CD4-positive, alpha-beta T cell treated with Interleukin-17A for 4 hours (primary cell): ENCODE measurements around the gene NOP14.

Source experiments
- DNase-seq: peaks from one replicate; pipeline ENCODE4 v3.0.0-alpha.2; 2020; ENCODE audit warnings: mixed read lengths

The NOP14 gene

DNA sequence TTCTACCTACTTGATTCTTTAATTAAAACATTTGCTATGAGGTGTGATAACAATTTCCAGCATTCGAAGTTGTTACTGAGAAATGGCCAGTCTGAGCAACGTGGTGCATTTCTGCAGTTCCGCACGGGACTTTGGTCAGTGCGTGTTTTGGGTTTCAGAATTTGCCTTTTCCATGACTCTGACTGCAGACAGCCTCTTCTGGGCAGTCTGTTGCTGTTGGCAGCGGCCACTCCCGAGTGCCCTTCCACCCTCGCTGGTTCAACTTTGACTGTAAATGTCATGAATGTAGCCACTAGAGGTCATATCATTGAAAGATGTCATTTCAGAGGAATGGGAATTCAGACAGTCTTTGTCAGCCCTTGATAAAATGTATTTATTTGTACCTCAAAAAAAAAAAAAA is 53.6 kb downstream of the NOP14 start:
- DNase-seq: no peak

DNA sequence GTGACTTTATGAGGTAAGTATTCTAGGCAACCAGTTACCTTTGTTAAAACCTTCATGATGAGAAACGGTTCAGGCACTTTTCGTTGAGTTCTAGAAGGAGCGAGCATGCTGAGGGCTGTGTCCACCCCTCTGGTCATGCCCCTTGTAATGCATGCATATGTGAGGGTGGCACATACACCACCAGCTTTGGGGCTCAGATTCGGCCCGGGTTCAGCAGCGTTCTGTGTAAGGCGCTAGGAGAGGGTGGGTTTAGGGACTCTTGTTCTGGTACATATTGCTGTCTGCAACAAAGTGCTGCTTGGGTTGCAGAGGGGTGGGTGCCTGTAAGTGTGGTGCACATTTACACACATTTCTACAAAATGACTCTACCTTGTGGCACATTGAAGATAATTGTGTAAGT is 54.5 kb downstream of the NOP14 start:
- no peak for DNase-seq

DNA sequence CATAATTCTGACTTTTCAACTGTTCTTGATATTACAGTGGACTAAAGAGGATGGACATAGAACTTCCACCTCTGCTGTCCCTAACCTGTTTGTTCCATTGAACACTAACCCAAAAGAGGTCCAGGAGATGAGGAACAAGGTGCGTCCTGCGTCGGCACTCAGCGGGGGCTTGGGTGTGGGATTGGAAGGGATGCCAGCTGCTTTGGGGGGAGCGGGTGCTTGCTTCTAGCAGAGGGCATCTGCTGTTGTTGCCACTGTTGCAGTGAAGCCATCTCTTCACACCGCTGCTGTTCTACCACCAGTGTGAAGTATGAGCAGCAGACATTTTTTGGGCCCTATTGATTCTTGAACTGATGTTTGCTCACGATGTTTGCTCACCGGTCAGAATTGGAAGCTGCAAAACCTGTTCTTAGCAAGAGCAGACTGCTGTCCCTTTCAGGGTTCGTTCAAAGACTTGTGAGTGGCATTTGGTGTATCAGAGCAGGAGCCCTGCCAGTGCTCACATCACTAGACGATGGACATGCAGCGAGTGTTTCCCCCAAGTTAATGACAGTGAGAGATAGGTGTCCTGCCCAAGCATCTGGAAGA is 55.4 kb downstream of the NOP14 start:
- DNase-seq: no peak

DNA sequence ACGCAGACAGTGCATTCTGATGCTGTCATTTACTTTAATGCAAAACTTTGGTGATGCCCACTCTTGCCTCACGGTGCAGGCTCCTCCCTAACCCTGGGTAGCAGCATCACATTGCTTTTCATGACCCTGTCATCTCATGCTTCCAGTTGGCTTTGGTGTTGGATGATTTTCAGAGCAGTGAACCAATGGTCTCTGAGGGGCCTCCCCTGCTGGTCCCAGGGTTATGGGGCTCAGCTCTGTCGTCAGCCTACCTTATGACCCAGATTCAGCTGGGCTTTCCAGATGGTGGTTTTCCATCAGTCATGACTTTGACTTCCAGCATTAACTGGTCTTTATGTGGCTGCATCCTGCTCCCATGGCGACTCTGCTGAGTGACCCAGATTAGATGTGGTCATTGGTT is 56.0 kb downstream of the NOP14 start:
- DNase-seq: no peak

DNA sequence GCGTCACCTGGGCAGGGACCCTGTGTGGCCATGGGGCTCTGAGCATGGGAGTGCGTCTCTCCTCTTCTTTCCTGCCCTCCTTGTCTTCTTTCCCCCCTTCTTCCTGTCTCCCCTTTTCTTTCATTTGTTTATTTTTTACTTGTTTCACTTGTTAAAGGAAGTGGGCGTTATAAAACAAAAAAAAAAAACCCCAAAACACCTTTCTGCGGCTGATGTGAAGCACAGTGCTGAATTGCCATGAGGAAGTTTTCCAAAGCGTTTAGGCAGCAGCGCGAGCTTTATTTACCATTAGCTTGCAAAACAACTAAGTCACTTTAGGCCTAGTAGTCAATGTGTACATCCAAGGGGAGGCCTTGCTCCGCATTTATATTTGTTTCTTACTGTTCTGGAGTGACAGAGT is 57.0 kb downstream of the NOP14 start:
- no peak for DNase-seq

DNA sequence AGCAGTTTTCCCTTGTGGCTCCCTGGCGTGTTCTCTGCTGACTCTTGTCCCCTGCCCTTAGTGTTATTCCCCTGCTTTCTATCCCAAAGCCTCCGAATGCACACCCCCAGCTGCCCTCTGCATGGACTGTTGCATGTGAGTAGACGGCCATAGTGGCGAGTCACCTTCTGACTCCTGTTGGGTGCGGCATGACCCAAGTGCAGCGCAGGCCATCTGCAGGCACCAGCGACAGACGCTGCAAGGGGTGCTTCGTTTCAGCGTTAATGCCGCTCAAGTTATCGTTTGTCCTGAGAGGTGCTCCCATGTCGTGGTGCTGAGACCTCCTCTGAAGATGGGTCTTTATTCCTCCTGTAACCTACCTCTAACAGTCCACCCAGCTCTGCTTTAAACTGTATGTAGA is 57.7 kb downstream of the NOP14 start:
- DNase-seq: no peak

DNA sequence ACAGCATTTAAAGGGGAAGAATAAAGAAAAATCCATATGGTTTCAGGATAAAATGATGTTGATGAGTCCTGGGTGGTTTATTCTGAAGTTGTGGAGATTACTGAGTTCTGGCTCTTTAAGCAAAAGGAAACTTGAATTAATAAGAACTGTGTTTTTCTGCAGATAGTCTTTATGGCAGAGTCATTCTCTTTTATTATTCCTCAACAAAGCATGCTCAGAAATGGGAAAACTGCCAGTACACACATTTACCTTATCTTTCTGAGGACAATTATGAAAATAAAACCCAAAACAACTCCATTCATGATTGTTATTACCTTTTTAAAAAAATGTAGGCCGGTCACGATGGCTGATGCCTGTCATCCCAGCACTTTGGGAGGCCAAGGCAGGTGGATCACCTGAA is 61.1 kb downstream of the NOP14 start:
- no peak for DNase-seq

DNA sequence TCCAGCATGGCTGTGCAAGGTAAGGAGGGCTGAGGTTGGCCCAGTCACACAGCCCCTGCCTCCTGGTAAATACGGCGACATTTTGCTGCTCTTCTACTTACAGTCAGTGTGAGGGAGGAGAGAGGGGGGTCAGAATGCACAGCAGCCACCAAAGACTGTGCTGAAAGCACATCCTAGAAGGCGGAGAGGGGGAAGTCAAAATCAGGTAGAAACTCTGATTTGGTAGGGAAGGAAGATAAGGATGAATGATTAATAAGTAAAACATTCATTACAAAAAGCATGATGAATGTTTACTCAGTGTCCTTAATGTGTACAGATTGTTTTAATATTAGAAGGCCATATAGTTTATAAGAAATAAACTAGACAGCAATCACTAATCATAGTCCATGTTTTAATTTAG is 62.0 kb downstream of the NOP14 start:
- no peak for DNase-seq

DNA sequence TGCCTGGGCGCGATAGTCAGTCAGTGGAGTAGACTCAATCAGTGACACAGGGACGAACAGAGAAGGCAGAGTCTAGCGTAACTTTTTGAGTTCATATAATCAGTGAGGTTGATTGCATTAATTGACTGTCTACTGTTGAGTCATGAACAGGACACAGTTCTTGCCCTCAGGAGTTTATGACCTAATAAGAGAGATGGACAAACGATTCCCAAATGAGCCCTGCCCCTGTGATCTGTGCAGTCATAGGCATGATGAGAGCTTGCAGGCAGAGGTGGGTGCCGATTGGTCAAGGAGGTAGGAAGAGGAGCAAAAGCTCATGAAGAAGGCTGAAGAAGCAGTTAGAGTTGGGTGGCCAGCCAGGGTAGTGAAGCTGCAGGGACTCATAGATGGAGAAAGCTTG is 62.5 kb downstream of the NOP14 start:
- DNase-seq: no peak

DNA sequence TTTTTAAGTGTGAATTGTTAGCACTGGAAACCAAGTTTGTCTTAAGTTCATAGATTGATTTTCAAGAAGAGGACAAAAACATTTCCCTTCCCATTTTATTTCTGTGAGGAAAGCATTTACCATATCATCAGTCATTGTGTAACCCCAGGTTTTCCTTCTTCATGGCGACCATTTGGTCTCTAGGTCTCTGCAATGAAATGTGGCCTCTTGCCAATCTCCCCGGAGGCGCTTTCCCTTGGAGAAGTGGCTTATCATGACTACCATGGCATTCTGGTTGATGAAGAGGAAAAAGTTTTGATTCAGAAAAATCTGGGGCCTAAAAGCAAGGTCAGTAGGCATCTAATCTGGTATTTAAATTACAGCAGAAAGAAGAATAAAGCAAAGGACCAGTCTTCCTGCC is 65.2 kb downstream of the NOP14 start:
- DNase-seq: no peak

DNA sequence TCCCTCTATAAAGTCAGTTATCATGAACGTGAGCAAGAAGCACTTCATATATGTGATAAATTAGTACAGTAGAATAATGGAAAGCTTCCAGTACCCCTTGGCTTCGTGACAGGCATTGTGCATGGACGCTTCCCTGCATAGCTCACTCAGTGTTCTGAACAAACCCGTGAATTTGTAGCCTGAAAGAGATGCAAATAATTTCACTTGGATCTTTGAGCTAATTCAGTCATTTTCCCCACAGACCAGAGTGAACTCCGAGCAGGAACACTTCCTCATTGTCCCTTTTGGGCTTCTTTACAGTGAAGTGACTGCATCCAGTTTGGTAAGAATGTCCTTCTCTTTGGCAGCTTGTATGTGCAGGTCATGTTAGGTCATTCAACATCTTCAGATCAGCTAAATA is 69.4 kb downstream of the NOP14 start:
- no peak for DNase-seq

DNA sequence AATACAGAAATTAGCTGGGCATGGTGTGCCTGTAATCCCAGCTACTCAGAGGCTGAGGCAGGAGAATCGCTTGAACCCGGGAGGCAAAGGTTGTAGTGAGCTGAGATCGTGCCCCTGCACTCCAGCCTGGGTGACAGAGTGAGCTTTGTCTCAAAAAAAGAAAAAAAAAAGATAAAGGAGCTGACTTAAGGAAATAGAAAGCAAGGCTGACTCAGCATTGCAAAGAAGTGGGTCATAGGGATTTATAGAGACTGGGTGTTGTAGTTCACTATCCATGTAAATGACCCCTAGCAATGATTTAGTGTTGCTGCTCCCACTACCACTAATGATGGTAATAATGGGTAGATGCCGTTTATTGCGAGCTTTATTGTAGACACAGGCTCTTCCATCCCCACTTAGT is 71.9 kb downstream of the NOP14 start:
- no peak for DNase-seq

DNA sequence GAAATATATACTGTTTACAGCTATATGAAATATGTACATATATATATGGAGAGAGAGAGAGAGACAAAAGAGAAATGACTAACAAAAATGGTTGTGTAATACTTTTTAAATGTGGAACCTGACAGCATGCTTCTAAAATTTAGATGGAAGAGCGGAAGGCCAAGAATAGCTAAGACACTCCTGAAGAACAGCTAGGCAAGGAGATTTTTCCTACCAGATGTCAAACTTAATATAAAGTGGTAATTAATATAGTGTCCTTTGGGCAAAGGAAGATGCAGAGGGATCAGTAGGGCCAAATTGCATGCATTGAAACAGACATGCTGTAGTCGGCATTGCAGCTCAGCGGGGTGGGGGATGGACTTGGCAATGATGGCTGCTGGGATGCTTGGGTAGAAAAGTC is 74.3 kb downstream of the NOP14 start:
- DNase-seq: no peak
